Endothelial cell of hepatic sinusoid (primary cell): ENCODE measurements around the gene CAPN3.
"Not testable (repeated sequence)": the region's sequence is repeated elsewhere in the genome, so short reads cannot be mapped to it uniquely, and the experiment has no call there.

Experiments used
- in situ Hi-C: cut with HindIII; loops from 2 replicates; pipeline ENCODE4 v1.10.0; 2017; ENCODE audit warnings: low sequenced_read_pairs

CAPN3 gene

GRCh38 chr15:42359249-42359648 is at the start of gene CAPN3:
Gene CAPN3, plus strand, starts transcription at chr15:42359501. Its CDS starts 305 bp downstream, at chr15:42359806.
- in situ Hi-C loops: no loop called here

- in situ Hi-C loops: no loop called here
Observed at GRCh38 chr15:42313463-42313862, 45.8 kb upstream of the CAPN3 start.

DNA sequence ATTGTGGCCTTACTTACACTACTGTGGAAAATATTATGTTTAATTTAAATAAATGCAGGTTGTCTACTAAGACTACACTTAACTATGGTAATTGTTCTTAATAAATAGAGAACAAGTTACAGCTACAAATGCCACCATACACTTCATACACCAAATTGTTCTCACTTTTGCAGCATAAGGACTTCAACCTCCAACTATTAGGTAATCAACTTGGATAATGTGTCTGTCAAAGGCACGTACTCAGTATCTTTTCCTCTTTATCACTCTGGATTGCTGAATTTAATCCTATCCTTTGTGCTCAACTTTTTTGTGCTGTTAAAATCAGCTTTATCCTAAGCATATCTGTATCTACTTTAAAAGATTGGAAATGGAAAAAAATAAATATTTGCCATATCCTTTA is 44.5 kb upstream of the CAPN3 start:
- in situ Hi-C loops: no loop called here

GRCh38 chr15:42315521-42315920 is 43.8 kb upstream of the CAPN3 start:
- in situ Hi-C loops: no loop called here

GRCh38 chr15:42316282-42316805 is 43.0 kb upstream of the CAPN3 start:
- in situ Hi-C loops: not testable (repeated sequence)

DNA sequence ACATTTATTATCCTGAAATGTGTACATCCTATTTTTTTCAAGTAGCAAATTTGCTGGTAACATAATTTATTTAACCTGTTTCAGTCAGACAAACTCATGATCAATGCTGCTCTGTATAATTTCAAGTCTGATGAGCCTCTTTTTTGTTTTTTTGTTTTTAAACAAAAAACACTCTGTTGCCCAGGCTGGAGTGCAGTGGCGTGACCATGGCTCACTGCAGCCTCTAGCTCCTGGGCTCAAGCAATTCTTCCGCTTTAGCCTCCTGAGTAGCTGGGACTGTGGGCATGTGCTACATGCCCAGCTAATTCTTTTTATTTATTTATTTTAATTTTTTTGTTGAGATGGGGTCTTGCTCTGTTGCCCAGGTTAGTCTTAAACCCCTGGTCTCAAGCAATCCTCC is 40.1 kb upstream of the CAPN3 start:
- in situ Hi-C loops: no loop called here

DNA sequence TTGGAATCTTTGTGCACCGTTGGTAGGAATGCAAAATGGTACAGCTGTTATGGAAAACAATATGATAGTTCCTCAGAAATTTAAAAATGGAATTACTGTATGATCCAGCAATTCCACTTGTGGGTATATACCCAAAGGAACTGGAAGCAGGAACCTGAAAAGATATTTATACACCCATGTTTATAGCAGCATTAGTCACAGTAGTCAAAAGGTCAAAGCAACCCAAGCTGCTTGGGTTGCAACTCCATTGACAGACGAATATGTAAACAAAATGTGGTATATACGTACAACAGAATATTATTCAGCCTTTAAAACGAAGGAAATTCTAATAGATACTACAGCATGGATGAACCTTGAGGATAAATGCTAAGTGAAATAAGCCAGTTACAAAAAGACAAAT is 35.0 kb upstream of the CAPN3 start:
- in situ Hi-C loops: no loop called here

GRCh38 chr15:42329161-42329560 is 30.1 kb upstream of the CAPN3 start:
- in situ Hi-C loops: loop anchor here (5.0 kb wide), 1 partner anchor 47 kb away; no protein-coding TSS in a partner anchor

- in situ Hi-C loops: loop anchor here (5.0 kb wide), 1 partner anchor 48 kb away; no protein-coding TSS in a partner anchor
Observed at GRCh38 chr15:42329992-42330391, 29.3 kb upstream of the CAPN3 start.

DNA sequence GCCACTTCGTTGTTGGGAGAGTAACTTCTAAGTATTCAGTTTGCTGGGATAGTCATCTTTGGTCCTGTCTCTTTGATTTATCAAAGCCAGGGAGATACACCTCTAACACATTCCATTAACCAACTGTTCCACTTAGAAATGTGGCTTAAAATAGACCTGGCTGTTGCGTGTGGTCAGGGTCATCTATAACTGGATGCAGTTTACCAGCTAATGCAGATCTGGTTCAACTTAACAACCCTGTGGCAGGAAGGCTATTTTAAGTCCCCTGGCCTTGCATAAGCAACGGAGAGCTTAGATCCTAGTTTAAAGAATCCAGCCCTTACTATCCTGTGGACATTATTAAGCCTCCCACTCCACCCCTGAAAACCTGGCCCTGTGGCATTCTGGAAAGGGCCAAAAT is 28.1 kb upstream of the CAPN3 start:
- in situ Hi-C loops: no loop called here

- in situ Hi-C loops: no loop called here
Observed at GRCh38 chr15:42332331-42332730, 27.0 kb upstream of the CAPN3 start.

- in situ Hi-C loops: no loop called here
Observed at GRCh38 chr15:42335074-42335473, 24.2 kb upstream of the CAPN3 start.

DNA sequence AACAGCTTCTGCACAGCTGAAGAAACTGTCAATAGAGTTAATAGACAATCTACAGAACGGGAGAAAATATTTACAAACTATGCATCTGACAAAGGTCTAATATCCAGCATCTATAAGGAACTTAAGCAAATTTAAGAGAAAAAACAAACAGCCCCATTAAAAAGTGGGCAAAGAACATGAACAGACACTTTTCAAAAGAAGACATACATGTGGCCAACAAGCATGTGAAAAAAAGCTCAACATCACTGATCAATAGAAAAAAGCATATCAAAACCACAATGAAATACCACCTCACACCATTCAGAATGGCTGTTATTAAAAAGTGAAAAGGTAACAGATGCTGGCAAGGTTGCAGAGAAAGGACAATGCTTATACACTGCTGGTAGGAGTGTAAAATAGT is 22.7 kb upstream of the CAPN3 start:
- in situ Hi-C loops: not testable (repeated sequence)

DNA sequence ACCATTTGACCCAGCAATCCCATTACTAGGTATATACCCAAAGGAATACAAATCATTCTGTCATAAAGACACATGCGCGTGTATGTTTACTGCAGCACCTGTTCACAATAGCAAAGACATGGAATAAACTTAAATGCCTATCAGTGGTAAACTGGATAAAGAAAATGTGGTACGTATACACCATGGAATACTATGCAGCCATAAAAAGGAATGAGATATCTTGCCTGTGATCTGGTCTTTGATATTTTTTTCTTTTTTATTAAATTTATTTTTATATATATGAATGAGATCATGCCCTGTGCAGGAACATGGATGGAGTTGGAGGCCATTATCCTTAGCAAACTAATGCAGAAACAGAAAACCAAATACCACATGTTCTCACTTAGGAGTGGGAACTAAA is 22.2 kb upstream of the CAPN3 start:
- in situ Hi-C loops: not testable (repeated sequence)

DNA sequence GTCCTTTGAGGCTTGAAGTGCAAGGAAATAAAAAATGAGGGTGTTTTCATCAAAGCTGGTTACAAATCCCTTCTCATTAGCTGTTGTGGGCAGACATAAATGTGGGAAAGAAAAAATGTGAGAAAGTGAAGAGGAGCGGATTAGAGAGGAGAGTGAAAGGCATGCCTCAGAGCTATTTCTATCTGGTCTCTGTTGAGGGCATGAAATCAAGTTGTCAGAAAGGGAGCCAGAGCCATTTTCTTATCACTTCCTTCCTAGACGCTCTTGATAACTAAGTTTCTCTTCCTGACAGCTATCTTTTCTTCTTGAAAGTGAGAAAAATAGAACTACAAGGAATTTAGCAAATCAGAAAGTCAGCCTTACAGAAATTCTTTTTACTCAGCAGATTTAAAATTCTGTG is 20.8 kb upstream of the CAPN3 start:
- in situ Hi-C loops: no loop called here

GRCh38 chr15:42343596-42344232 is 15.6 kb upstream of the CAPN3 start:
- in situ Hi-C loops: no loop called here

GRCh38 chr15:42344763-42345162 is 14.5 kb upstream of the CAPN3 start:
- in situ Hi-C loops: no loop called here

DNA sequence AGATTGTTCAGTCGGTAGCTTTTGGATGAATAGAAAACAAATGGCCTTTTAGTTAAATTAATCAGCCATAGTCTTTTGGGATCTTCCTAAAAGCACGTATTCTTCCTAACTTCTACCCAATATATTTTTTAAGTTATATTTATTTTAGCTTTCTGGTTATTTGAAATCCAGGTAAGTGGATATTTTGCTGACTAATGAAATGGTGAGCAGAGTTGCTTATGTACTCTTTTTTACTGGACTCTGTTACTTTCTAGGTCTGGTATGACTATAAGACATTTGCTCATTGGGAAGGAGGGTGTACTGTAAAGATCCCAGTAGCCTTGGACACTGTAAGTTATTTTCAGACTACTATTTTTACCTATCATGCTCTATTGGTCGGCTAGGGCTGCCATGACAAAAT is 13.8 kb upstream of the CAPN3 start:
- in situ Hi-C loops: no loop called here

DNA sequence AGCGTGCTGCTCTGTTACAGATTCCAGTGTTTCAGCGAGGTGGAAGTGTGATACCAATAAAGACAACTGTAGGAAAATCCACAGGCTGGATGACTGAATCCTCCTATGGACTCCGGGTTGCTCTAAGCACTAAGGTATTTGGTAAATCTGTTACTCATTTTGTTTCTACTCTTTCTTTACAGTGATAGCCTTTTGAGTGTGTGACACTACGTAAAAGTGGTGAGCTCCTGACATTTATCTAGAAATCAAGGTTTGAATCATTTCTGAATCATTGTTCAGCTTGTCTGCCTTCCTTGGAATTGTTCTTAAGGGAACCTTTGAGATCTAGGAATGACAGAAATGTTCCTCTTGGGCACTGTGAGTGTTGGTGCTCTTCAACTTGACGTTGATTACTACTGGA is 11.2 kb upstream of the CAPN3 start:
- in situ Hi-C loops: no loop called here

DNA sequence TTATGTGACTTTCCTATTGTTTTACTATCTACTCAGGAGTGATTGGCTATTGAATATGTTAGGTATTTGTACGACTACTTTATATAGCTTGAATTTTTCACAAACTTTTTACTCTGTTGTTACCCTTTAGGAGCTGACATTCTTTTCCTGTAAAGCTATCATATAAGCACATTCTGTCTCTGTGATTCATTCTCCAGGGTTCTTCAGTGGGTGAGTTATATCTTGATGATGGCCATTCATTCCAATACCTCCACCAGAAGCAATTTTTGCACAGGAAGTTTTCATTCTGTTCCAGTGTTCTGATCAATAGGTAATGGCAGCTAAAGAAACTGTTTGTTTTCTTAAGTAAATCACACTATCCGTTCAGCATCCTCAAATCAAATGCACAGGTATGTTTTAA is 10.1 kb upstream of the CAPN3 start:
- in situ Hi-C loops: no loop called here

DNA sequence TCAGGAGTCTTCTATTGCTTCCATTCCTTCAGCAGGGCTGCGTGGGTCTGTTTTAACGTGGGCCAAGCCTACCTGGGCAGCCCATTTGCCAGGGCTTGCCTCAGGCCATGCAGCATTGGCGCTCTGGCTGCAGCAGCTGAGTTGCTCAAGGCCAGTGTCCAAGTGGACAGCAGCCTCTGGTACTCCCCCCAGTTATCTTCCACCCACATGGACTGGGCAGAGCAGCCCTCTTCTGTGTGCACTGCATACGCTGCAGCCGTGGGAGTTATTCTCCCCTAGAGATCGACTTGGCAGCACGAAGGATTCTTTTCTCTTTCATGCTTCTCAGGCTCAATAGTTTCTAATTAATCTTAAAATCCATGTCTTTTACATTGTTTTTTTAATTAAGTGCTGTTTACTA is 6.9 kb upstream of the CAPN3 start:
- in situ Hi-C loops: no loop called here

DNA sequence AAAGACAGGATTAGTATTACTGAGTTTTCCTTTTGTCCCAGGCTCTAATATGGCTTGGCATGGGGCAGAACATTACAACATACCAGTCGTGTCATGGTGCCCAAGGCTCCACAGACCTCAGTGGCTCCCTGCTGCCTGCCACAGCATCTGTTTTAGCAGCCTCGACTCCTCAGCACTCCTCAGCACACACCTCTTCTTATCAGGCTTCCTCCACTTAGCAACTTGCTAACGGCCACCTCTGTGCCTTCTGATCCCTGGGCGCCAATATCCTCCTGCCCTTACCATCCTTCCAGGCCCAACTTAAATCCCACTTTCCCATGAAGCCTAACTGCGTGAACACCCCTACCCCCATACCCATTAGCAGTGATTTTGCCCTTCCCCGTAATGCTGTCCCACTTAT is 6.2 kb upstream of the CAPN3 start:
- in situ Hi-C loops: no loop called here

DNA sequence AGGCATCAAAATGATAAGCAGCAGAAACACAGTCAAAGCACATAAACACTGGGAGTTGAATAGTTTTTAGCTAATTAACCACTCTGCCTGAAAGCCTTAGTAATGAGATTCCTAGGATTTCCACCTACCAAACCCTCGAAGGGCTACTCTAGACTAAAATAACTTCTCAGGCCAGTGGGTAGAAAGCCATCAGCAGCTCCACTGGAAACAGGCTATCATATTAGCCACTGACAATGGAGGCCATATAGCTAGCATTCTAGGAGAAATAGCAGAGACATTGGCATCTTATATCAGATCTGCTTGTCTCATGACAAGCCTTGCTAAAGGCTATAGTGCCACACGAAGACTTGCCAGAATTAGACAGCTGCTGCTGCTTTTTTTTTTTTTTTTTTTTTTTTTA is 4.5 kb upstream of the CAPN3 start:
- in situ Hi-C loops: no loop called here
